NCI-H2227 (cell line): Measurements from ENCODE around the gene TIMP2.

Source experiments
- DNase-seq: peaks from one replicate; lab custom pipeline; 2025; ENCODE audit not compliant: unreplicated experiment; lab: John Stamatoyannopoulos, UW

Gene TIMP2

DNA sequence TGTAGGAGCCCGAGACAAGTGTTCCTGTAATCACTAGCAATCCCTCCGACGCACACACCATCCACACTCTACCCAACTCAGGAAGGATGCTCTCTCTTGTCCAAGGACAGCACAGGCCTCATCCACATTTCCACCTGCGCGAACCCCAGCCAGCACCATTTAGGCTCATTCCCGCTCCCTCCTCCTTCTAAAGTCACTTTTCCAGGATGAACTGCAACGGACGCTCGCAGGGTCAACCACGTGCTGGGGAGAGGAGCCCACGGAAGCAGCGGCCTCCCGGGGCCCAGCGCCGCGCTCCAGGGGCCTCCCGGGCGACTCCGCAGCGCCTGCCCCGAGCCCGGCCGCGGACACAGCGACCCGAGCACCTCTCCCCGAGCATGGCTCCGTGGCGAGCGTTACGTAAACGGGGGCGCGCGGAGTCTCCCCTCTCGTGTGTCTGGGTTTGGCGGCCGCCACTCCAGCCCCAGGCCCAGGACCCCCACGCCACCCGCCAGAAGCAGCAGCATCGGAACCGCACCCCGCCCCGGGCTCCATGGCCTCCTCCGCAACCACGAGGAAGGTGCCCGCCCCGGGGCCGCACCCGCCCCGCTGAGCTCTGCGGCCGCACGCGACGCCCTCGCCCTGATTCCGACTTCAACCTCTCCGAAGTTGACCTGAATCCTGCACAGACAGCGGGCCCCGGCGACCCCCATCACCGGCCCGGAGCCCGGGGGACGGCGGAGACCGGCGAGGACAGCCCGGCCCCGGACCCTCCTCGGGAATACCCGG is 85.2 kb downstream of the TIMP2 start:
- peak; percentile 51 for DNase-seq

DNA sequence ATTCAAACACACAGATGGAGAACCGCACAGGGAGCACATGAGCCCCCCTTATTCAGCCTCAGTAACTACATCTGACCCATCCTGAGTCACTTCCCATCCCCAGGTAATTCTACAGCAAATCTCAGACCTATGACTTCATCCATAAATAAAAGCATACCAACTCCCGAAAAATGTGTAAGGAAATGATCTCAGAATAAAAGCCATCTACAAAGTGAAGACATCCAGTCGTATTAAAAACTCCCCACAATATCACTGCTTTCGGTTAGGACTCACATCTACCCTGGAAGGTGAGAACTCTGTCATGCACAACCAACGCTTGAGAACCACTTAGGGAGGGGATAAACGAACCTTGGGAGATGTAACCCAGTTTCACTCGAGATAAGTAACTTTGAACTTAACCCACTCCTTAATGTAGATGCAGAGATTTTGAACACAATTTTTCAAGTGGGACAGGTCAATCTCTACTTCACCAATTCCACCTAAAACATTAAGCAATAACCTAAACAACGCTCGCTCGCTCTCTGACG is 85.9 kb downstream of the TIMP2 start:
- DNase-seq: no peak

DNA sequence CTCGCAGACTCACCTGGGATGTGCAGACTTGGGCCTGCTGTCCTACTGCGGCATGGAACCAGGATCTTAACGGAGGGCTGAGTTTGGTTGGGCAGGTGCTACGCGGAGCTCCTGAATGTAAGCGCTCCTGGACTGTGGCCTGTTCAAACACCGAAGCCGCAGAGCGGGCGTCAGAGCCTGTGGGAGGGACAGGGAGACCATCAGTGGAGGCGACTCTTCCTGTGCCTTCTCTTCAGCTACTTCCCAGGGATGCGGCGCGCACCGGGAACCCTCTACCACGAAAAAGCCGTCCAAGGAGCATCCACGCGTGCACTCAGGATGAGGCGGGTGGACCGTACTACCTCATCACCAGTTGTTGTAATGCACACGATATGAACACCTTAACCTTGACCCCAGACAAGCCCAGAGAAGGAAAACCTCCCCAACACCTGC is 86.6 kb downstream of the TIMP2 start:
- peak; percentile 51 for DNase-seq

DNA sequence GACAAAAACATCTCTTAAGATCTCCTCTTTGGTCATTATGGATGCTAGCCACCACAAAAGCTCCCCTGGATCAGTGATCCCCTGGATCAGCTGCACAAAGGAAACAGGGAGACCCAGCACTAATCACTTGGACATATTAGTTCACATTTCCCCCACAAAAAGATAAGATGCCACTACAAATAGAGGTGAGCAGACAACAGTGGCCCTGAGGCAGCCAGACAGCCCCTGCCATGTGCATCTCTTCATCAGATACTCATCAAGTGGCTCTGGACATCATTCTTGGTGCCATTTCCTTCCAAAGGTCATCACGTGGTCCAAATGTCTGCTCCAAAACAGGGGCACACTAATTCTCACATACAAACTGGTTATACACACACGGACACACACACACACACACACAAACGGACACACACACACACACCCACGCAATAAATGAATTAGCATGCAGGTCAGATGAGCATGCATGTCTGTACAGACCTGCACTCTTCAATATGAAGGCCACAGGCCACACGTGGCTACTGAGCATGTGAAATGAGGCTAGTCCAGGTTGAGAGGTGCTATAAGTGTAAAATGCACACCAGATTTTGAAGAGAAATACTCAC is 88.7 kb downstream of the TIMP2 start:
- DNase-seq: no peak

DNA sequence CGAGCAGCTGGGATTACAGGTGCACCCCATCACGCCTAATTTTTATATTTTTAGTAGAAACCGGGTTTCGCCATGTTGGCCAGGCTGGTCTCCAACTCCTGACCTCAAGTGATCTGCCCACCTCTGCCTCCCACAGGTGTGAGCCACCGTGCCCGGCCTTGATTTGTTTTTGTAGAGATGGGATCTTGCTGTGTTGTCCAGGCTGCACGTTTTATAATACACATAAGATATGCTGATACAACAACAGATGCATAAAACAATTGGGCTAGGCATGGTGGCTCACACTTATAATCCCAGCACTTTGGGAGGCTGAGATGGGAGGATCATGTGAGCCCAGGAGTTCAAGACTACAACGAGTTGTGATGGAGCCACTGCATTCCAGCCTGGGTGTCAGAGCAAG is 90.6 kb downstream of the TIMP2 start:
- DNase-seq: no peak

DNA sequence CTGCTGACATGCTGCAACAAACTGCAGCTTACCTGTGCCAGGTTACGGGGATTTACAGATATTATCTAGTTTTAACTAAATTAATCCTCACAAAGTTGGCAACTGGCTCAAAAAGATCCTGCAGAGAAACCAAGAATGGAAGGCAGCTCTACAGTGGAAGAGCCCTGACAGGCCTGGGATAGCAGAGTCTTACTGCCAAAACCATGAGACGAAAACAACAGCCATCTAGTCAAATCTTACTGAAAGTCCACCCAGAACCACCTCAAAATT is 92.7 kb downstream of the TIMP2 start:
- DNase-seq: no peak

DNA sequence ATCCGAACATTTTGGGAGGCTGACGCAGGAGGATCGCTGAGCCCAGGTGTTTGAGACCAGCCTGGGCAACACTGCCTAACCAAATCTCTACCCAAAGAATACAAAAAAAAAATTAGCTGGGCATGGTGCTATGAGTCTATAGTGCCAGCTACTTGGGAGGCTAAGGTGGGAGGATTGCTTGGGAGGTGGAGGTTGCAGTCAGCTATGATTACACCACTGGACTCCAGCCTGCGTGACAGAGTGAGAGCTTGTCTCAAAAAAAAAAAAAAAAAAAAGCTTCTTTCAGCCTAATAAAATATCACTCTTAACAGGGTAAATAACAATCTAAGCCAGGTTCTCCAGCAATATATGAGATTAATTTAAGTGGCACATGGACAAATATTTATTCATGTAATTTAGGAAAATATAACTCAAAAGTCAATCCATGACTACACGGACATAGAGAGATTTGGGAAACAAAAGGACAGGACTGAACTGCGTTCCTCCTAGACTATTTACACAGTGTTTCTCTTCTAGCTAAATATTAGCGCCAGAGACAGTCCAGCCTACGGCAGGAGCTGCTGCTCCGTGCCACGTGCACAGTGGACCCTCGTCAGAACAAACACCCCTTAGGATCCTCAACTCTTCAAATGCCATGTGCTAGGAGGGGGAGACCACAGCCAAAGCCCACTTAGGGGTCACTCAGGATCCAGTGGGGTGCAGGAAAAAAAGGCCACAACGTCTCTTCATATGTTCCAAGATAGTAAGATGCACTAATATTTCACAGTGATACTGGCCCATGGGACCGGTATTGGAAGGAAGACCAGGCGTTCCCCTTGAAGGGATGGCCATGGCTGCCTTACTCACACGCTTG is 93.3 kb downstream of the TIMP2 start:
- no peak for DNase-seq

DNA sequence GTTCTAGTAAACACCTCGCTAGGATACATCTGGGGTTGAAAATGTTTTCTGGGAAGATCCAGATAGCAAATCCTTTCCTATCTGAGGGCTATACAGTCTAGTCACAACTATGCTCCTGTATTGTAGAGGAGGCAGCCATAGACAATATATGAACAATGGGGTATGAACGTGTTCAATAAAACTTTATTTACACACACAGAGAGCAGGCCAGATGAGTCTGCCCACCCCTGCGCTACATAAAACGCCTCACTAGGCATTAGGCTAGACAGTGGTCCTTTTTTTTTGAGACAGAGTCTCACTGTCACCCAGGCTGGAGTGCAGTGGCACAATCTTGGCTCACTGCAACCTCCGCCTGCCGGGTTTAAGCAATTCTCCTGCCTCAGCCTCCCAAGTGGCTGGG is 95.7 kb downstream of the TIMP2 start:
- no peak for DNase-seq

DNA sequence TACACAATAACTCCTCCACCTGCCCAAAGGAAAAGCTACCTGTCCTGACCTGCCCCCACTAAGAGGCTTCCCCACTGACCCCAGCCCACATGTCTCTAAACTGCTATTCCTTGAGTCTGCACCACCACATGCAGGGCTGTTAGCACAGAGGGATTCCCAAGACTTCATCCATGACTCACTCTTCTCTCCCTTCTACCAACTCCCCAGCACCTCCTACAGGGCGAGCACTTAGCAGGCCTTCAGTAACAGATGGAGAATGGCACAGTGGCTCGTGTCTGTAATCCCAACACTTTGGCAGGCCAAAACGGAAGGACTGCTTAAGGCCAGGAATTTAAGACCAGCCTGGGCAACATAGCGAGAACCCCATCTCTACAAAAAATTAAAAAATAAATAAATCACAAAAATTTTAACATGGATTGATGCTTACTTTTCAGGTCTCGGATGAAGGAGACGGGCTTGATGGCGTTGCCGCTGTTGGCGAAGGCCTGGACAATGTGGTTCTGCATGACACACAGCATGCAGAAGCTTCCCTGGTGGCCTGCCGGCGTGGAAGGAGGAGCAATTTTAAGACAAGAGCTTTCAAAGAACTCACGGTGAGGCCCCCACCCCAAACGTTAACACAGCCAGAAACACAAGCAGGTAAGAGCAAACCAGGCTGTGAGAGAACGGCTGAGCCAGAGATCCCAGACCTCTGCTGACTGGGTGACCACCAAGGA is 96.6 kb downstream of the TIMP2 start:
- DNase-seq: no peak

DNA sequence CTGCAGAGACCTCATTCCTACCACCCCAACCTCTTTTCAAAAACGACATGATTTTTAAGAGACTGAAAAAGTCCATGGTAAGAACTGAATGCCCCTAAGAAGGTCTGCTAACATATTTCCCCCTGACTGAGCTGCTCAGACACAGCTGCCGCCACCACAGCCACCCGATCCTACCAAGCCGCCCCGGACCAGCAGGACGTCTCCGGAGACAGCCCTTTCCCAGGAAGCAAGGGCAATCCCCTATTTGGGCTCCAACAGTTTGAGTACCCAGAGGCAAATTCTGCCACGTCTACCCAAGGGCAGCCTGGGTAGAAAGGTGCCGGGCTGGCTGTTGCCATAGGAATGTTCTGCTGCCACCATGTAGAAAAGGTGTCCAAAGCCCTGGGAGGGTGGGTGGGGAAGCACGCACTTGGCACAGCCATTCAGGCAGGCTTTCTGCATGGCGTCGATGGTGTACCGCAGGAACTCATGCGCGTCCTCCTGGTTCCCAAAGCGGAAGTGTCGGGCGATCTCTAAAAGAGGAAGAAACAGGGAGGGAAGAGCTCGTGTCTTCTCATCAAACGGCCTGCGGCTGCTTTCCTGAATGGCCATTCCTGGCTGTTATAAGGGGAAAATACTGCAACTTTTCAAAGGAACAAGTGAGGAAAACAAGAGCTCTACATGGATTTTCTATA is 98.2 kb downstream of the TIMP2 start:
- no peak for DNase-seq

DNA sequence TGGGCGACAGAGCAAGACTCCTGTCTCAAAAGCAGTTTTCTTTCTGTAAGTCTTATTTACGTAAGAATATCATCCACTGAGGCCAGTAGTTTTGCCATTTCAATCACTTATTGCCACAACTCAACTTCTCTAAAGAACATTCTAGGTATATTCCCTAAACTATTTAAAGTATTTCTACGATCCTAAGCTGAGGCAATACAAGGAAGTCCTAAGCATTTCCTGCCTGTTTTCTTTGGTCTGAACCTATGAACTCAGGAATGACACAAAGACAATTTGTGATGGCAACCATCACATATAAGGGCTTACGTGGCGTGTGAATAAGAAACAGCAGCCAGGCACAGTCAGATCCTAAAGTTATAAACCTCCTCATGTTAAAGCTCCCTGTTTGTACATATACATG is 98.8 kb downstream of the TIMP2 start:
- DNase-seq: no peak

DNA sequence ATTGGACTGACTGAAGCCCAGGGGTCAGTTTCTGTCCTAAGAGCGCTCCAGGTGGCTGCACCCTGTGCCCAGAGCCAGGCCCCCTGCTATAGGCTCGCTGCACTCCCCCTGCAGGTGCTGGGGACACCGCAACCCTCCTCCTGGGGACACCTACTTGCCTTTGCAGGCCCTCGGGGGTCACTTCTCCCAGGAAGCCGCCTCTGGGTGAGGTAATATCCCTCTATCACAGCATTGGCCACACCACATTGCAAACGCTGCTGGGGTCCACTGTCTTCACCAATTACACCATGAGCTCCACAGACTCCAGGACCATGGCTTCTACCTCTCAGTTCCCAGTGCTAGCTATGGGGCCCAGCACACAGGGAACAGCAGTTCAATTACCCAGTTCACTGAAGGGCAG is 99.5 kb downstream of the TIMP2 start:
- no peak for DNase-seq

DNA sequence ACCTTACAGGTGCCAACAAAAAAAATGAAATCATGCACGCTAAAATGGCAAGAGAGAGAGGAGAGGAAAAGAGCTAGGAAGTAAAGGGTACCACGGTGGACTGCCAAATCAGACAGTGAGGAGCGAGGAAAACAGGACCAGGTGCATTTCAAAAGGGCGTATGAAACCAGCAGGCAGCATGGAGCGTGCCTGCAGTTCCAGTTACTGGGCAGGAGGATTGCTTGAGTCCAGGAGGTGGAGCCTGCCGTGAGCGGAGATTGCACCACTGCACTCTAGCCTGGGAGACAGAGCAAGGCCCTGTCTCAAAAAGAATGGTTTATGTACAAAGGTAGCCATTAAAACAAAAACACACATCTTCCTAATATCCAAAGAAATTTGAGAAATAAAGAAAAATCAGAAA is 100.9 kb downstream of the TIMP2 start:
- no peak for DNase-seq

DNA sequence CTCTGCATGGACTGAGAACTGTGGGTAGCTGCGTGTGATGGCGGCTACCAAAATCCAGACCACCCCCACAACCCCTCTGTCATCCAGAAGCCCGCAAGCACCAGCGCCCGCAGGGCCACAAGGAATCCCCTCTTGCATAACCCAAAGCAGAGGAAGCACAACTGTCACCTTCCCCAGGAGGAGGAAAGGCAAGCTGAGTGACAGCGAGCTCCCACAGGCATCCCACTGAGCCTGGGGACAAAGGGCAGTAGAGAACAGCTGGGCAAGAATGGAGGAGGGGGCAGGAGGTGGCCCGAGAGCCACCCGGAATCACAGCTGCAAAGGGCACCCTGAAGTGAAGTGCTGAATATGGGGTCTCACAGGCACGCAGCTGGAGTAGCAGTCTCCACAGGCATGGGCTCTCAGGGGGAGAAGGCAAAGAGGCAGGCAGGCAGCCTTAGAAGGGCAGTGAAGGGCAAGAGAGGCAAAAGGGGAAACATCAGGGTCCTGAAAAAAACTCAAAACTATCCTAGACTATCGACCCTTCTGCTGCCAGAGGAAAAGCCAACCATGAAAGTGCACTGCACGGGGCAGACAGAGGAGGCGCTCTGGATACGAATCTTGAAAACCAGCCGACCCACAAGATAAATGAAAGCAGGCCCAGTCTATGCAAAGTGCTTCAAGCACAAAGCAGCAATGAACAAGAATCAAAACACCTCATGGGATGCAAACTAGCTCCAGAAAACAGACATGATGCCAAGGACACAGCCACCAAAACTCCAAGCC is 101.7 kb downstream of the TIMP2 start:
- DNase-seq: no peak

DNA sequence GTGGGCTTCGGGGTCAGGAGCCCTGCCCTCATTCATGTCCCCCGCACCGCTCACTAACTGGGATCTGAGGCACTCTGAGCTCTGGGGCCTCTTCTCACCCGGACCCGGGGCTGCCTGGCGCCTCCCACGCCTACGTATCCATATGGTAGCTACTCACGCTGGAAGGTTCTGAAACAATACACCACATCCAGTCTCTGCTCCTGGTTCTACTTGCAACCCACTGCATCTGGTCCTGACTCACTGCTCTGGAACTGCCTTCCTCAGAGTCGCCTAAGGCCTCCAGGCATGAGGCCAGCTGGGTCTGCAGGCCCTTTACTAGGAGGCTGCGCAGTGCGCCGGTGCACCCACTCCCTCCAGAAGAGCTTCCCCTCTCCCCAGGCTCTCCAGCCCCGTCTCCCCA is 102.6 kb downstream of the TIMP2 start:
- DNase-seq: no peak

DNA sequence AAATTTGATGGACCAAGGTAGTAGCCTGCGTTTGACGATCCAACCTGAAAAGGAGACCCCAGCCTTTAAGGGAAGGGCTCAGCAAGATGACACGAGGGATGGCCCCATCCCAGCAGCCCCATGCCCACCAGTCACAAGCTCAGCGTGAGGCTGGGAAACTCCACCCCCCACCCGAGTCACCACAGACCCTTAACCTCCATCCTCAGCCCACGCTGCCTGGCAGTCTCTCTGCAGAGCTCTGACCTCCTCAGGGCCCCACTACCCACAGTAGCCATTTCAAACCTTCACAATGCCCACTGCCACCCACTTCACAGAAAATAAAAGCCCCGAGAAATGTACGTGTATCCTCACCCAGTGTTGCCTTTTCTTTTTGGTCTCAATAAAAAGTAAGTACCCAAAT is 103.2 kb downstream of the TIMP2 start:
- DNase-seq: no peak

DNA sequence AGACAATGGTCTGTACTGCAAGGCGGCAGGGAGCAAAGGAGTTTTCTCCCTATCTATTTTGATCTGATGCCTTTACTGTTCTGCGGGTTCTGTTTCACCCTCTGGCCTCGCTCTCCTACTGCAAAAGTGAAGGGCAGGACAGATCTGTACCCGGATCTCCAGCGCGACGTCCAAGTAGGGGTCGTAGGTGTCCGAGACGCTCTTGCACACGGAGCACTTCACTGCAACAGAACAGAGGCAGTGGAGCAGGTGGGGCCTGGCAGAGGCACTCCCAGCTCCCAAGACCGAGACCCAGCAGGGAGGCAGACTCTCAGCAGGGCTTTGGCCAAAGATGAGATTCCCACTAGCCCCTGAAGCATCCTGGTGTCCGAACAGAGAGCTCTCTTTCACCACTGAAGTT is 104.3 kb downstream of the TIMP2 start:
- no peak for DNase-seq

DNA sequence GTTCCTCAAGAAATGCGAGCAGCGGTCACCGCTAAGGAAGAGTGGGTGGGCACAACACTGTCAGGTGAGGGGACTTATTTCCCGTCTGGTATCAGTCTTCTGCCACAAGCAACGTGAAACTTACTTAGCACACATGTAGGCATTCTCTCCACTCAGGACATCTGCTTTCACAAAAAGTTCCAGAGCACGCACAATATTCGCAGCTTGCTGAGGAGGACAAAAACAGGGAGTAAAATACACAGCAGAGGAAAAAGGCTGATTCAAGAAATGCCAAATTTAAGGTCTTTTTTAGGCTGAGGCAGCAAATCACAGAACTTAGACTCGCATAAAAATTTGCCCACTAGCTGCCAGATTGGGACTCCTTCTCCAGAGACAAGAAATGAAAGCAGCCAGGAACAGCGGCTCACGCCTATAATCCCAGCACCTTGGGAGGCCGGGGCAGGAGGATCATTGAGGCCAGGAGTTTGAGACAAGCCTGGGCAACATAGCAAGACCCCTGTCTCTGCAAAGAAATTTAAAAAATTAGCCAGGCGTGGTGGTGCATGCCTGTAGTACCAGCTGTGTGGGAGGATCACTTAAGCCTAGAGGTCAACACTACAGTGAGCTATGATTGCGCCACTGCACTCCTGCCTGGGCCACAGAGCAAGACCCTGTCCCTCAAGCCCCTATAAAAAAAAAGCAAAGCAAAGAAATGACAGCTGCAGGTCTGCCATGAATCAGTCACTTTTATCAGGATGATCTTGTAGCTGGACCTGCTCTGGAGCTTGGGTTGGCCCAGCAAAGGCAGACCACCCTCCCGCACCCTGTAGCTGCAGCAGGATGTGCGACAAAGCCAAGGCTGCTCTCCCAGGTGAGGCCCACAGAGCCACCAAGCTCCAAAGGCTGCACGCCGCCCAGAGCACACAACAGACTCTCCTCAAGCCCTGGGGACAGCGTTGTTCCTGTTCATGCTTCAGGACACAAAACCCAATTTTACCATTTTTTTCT is 105.1 kb downstream of the TIMP2 start:
- DNase-seq: no peak

DNA sequence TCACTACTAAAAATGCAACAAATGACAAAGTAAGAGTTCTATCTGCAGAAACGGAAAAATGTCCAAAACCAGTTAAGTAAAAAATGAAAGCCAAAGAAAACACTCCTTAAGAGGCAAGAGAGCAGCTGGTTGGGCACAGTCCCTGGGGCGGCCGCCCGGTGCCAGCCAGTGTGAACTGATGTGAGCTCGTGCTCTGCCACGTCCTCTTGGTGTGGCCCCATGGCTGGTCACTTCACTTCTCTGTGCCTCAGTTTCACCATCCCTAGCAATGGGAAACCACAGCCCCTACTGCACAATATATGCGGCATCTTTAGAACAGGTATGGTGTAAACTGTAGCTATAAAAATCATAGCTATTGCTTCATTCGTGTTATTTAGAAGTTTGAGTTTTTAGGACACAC is 105.8 kb downstream of the TIMP2 start:
- no peak for DNase-seq
